Transverse colon (tissue), 4 donors: ENCODE data around the gene DGUOK. TPM values are rescaled to one million over a fixed set of nuclear protein-coding genes. Genes with fewer than 3 reads are reported as not detected.

Experiments used
- DNase-seq: peaks from one replicate; pipeline ENCODE4 v3.0.0-alpha.2; 2019
- H3K27ac ChIP-seq, 4 donors: fragments of 200-600 bp; sonication (generic); 2 replicates each; pipeline ENCODE4 v1.5.1; 2016 to 2018; ENCODE audit warnings: inconsistent platforms in 4 of 4
- H3K27me3 ChIP-seq: fragments of 200-600 bp; sonication (generic); 2 replicates; pipeline ENCODE4 v1.5.1; 2017; ENCODE audit warnings: inconsistent platforms
- H3K36me3 ChIP-seq, 4 donors: fragments of 200-600 bp; sonication (generic); 2 replicates each; pipeline ENCODE4 v1.5.1; 2017 to 2019; ENCODE audit warnings: inconsistent platforms in 4 of 4
- H3K4me1 ChIP-seq, 4 donors: fragments of 200-600 bp; sonication (generic); 2 replicates each; pipeline ENCODE4 v1.5.1; 2017 to 2020; ENCODE audit warnings: inconsistent platforms in 4 of 4
- H3K4me3 ChIP-seq, 4 donors: fragments of 200-600 bp; sonication (generic); 1 replicate in 1 of 4; 2 replicates in 3 of 4; pipeline versions ENCODE4 v1.5.1 to v1.6.1; 2017 to 2019; ENCODE audit warnings: inconsistent platforms in 4 of 4
- H3K9me3 ChIP-seq, 2 donors: fragments of 200-600 bp; sonication (generic); 2 replicates each; pipeline ENCODE4 v1.5.1; 2017 to 2019; ENCODE audit warnings: inconsistent platforms in 2 of 2
- CTCF ChIP-seq, 5 experiments: fragments of 200-600 bp in 3 of 5; fragments of 450-650 bp in 2 of 5; sonication (generic) in 3 of 5; IDR thresholded peaks; 1 replicate in 2 of 5; 2 replicates in 3 of 5; pipeline ENCODE4 v1.5.1; 2016 to 2017; ENCODE audit warnings: antibody characterized with exemption in 5 of 5, inconsistent platforms in 3 of 5, mild to moderate bottlenecking in 2 of 5, moderate library complexity in 1 of 5
- EP300 ChIP-seq: sonication (generic); formaldehyde crosslinking; IDR thresholded peaks from one replicate; pipeline ENCODE4 v1.6.1; 2017; ENCODE audit warnings: antibody characterized with exemption, low read depth
- POLR2A ChIP-seq: fragments of 450-650 bp; IDR thresholded peaks from one replicate; pipeline ENCODE4 v1.6.1; 2016; ENCODE audit warnings: antibody characterized with exemption, mild to moderate bottlenecking, moderate library complexity
- POLR2AphosphoS5 ChIP-seq, 3 donors: sonication (generic); formaldehyde crosslinking; IDR thresholded peaks; one replicate each; pipeline ENCODE4 v1.6.1; 2016; ENCODE audit warnings: antibody characterized with exemption in 3 of 3
- WGBS, 2 donors: methylation state at CpG; one replicate each; pipeline ENCODE4 v1.1.5; 2018; ENCODE audit warnings: low coverage in 1 of 2; 5-methylcytosine and 5-hydroxymethylcytosine counted together
- in situ Hi-C, 4 donors: fragments of 200-750 bp; cut with MboI; loops; one replicate each; pipeline versions ENCODE4 v1.15.0 to v1.15.1; 2017; ENCODE audit warnings: low sequenced_read_pairs in 3 of 4, low pct_ligation_motif_present in 1 of 4, low pct_unique_long_range_greater_than_20kb in 1 of 4
- intact Hi-C: fragments of 100-400 bp; cut with DNase I; formaldehyde crosslinking; loops from one replicate; pipeline ENCODE4 v1.15.1; 2023; ENCODE audit warnings: low total_unique reads
- total RNA-seq, 4 donors: library from RNA; depleted of rRNA; stranded (reverse); fragments of >200 nt; gene quantifications; one replicate each; pipeline ENCODE4 v1.1.0, GENCODE V29; 2016

Gene DGUOK
- total RNA-seq, 4 donors from 2014 or later = 27.3 to 49.7 (median 40.3) TPM

GRCh38 chr2:73931531-73932500 is 5.1 kb downstream of the DGUOK start:
- Histone ChIP-seq H3K36me3 (no peaks in the 10 kb centered on the region), H3K4me1 (peaks cover 18 to 46% (median 36%) of the 10 kb centered on the region in 4 donors), H3K4me3 (no peak overlapping the region), H3K27me3 (no peaks in the 10 kb centered on the region), H3K27ac (no peak overlapping the region), H3K9me3 (no peaks in the 10 kb centered on the region)
- no peak for DNase-seq
- intact Hi-C loops (no loop called here), in situ Hi-C loops (no loop called here)
- 84 to 93% methylated on average over 5 to 7 of the region's 7 CpGs for WGBS, 2 donors
- TF ChIP-seq CTCF (IDR thresholded peaks at IDR 0.05) (no peak), POLR2AphosphoS5 (IDR thresholded peaks at IDR 0.05) (no peak), POLR2A (no peak), EP300 (no peak)

GRCh38 chr2:73933194-73933593 is 6.5 kb downstream of the DGUOK start:
- intact Hi-C loops (no loop called here), in situ Hi-C loops (no loop called here)
- H3K27ac ChIP-seq = no peak overlapping the region
- no peaks in the 10 kb centered on the region for H3K36me3 ChIP-seq
- H3K9me3 ChIP-seq = no peaks in the 10 kb centered on the region
- 75 to 92% methylated on average over 3 of the region's 3 CpGs for WGBS, 2 donors
- H3K4me1 ChIP-seq = peaks cover 16 to 40% (median 26%) of the 10 kb centered on the region in 4 donors
- no peak overlapping the region for H3K4me3 ChIP-seq
- no peaks in the 10 kb centered on the region for H3K27me3 ChIP-seq
- TF ChIP-seq CTCF (IDR thresholded peaks at IDR 0.05) (no peak), POLR2A (no peak), POLR2AphosphoS5 (IDR thresholded peaks at IDR 0.05) (no peak), EP300 (no peak)
- no peak for DNase-seq

- intact Hi-C loops (no loop called here), in situ Hi-C loops (no loop called here)
- Histone ChIP-seq H3K36me3 (no peaks in the 10 kb centered on the region), H3K9me3 (no peaks in the 10 kb centered on the region), H3K27me3 (no peaks in the 10 kb centered on the region), H3K27ac (no peak overlapping the region), H3K4me1 (peaks cover 0 to 19% (median 6%) of the 10 kb centered on the region in 4 donors), H3K4me3 (no peak overlapping the region)
- TF ChIP-seq POLR2AphosphoS5 (IDR thresholded peaks at IDR 0.05) (no peak), POLR2A (no peak), EP300 (no peak), CTCF (IDR thresholded peaks at IDR 0.05) (no peak)
- no peak for DNase-seq
These were observed 9.0 kb downstream of the DGUOK start for GRCh38 chr2:73935641-73936040.

GRCh38 chr2:73937103-73937885 is 10.6 kb downstream of the DGUOK start:
- intact Hi-C loops = no loop called here
- TF ChIP-seq EP300 (no peak), POLR2A (no peak), CTCF (IDR thresholded peaks at IDR 0.05) (no peak)

More at GRCh38 chr2:73937103-73937885, 10.6 kb downstream of the DGUOK start:
- Histone ChIP-seq H3K4me1 (peaks cover 0 to 14% (median 1%) of the 10 kb centered on the region in 4 donors), H3K9me3 (no peaks in the 10 kb centered on the region), H3K27me3 (no peaks in the 10 kb centered on the region), H3K4me3 (no peak overlapping the region), H3K27ac (no peak overlapping the region), H3K36me3 (no peaks in the 10 kb centered on the region)
- WGBS, 2 donors = 83 to 95% methylated on average over 4 of the region's 4 CpGs
- DNase-seq = no peak
- in situ Hi-C loops = no loop called here
